Activated CD8-positive, alpha-beta T cell treated with anti-CD3 and anti-CD28 coated beads, Interleukin-2, amount 10 ng/mL, durations not matched to agents 7 days and 5 days (primary cell): ENCODE measurements around the gene SNF8. TPM values are rescaled to one million over a fixed set of nuclear protein-coding genes. Genes with fewer than 3 reads are reported as not detected.

Experiments
- ATAC-seq: fragments of 150-1000 bp; cut with Tn5 transposase; one replicate; pipeline ENCODE4 v1.10.0; 2021; ENCODE audit warnings: moderate library complexity
- CTCF ChIA-PET: fragments of 350-600 bp; sonication (Branson Sonifier 250); formaldehyde crosslinking; loops from one replicate; lab custom pipeline; 2021; ENCODE audit warnings: antibody characterized with exemption; lab: Charles Lee
- POLR2A ChIA-PET: fragments of 350-600 bp; sonication (Branson Sonifier 250); formaldehyde crosslinking; loops from one replicate; lab custom pipeline; 2021; ENCODE audit warnings: antibody characterized with exemption; lab: Charles Lee
- DNase-seq: peaks from one replicate; pipeline ENCODE4 v3.0.0-alpha.2; 2020
- H3K27ac Mint-ChIP-seq: one replicate; pipeline ENCODE4 v1.8.0; 2021; ENCODE audit warnings: mild to moderate bottlenecking, mixed read lengths
- H3K27me3 Mint-ChIP-seq: one replicate; pipeline ENCODE4 v1.8.0; 2021; ENCODE audit warnings: low read depth, mixed read lengths
- H3K36me3 Mint-ChIP-seq: one replicate; pipeline ENCODE4 v1.8.0; 2021; ENCODE audit warnings: low read depth, mixed read lengths
- H3K4me1 Mint-ChIP-seq: one replicate; pipeline ENCODE4 v1.8.0; 2021; ENCODE audit warnings: low read depth, mixed read lengths
- H3K4me3 Mint-ChIP-seq: one replicate; pipeline ENCODE4 v1.8.0; 2021; ENCODE audit warnings: mild to moderate bottlenecking, mixed read lengths
- H3K9me3 Mint-ChIP-seq: one replicate; pipeline ENCODE4 v1.8.0; 2022; ENCODE audit warnings: mixed read lengths; ENCODE audit not compliant: insufficient read depth
- total RNA-seq, 2 experiments: library from RNA; stranded (reverse); gene quantifications; one replicate each; pipeline ENCODE4 v1.2.3, GENCODE V29; 2021

The SNF8 gene
- 100 to 1,000 TPM; 124 to 125 TPM for total RNA-seq

- Mint-ChIP-seq H3K9me3 (no peaks in the 10 kb centered on the region), H3K27ac (peak within 1 kb of the TSS; percentile 98), H3K27me3 (peaks cover 3% of the 10 kb centered on the region), H3K4me1 (peaks cover 25% of the 10 kb centered on the region), H3K36me3 (peaks cover 12% of the 10 kb centered on the region), H3K4me3 (peak within 1 kb of the TSS; percentile 96)
- peak; percentile 96 for ATAC-seq
- POLR2A ChIA-PET, result interaction anchor here (0.5 to 2.4 kb wide), 14 partner anchors 8 to 649 kb away, joined by 3 to 21 read pairs (median 4); partner anchors contain the start of genes ATP5MC1 and UBE2Z
- CTCF ChIA-PET, result interaction anchor here (0.6 kb wide), 2 partner anchors 61 to 88 kb away, joined by 3 to 4 read pairs; no protein-coding TSS in a partner anchor
- DNase-seq, result peak; percentile 96
These were observed at the start of gene SNF8 for GRCh38 chr17:48944515-48945260. TSS of gene SNF8 (minus strand) at chr17:48944842. CDS start at chr17:48944734, 108 bp downstream.

- Mint-ChIP-seq H3K27ac (no peak overlapping the region), H3K36me3 (no peaks in the 10 kb centered on the region), H3K4me3 (no peak overlapping the region), H3K9me3 (no peaks in the 10 kb centered on the region), H3K4me1 (peaks cover 30% of the 10 kb centered on the region), H3K27me3 (peaks cover 62% of the 10 kb centered on the region)
- ChIA-PET CTCF (interaction anchor here (1.4 to 1.8 kb wide), 2 partner anchors 39 to 42 kb away, joined by 3 to 5 read pairs; no protein-coding TSS in a partner anchor), POLR2A (no interaction called here)
- ATAC-seq (no peak), DNase-seq (no peak)
These were observed 49.3 kb upstream of the SNF8 start for GRCh38 chr17:48993951-48994350.

- Mint-ChIP-seq H3K27ac (no peak overlapping the region), H3K9me3 (no peaks in the 10 kb centered on the region), H3K36me3 (no peaks in the 10 kb centered on the region), H3K4me3 (no peak overlapping the region), H3K4me1 (peaks cover 26% of the 10 kb centered on the region), H3K27me3 (peaks cover 56% of the 10 kb centered on the region)
- ChIA-PET POLR2A (no interaction called here), CTCF (no interaction called here)
- DNase-seq (no peak), ATAC-seq (no peak)
These were observed 48.7 kb upstream of the SNF8 start for GRCh38 chr17:48993305-48993704.

GRCh38 chr17:48992444-48992843, 47.8 kb upstream of the SNF8 start:
- DNase-seq (no peak), ATAC-seq (no peak)
- no peak overlapping the region for H3K27ac Mint-ChIP-seq
- ChIA-PET POLR2A (no interaction called here), CTCF (no interaction called here)
- no peaks in the 10 kb centered on the region for H3K36me3 Mint-ChIP-seq
- H3K9me3 Mint-ChIP-seq, result no peaks in the 10 kb centered on the region
- peaks cover 50% of the 10 kb centered on the region for H3K27me3 Mint-ChIP-seq
- peaks cover 17% of the 10 kb centered on the region for H3K4me1 Mint-ChIP-seq
- no peak overlapping the region for H3K4me3 Mint-ChIP-seq

GRCh38 chr17:48990882-48991357, 46.3 kb upstream of the SNF8 start:
- no peaks in the 10 kb centered on the region for H3K9me3 Mint-ChIP-seq
- no peak overlapping the region for H3K27ac Mint-ChIP-seq
- no peak overlapping the region for H3K4me3 Mint-ChIP-seq
- ChIA-PET CTCF (no interaction called here), POLR2A (no interaction called here)
- DNase-seq, result no peak
- peaks cover 5% of the 10 kb centered on the region for H3K4me1 Mint-ChIP-seq
- ATAC-seq, result no peak
- H3K36me3 Mint-ChIP-seq, result no peaks in the 10 kb centered on the region
- peaks cover 45% of the 10 kb centered on the region for H3K27me3 Mint-ChIP-seq

- ATAC-seq (no peak), DNase-seq (no peak)
- no peaks in the 10 kb centered on the region for H3K36me3 Mint-ChIP-seq
- H3K4me3 Mint-ChIP-seq, result no peak overlapping the region
- H3K4me1 Mint-ChIP-seq, result no peaks in the 10 kb centered on the region
- ChIA-PET POLR2A (no interaction called here), CTCF (no interaction called here)
- H3K27me3 Mint-ChIP-seq, result peaks cover 33% of the 10 kb centered on the region
- no peak overlapping the region for H3K27ac Mint-ChIP-seq
- H3K9me3 Mint-ChIP-seq, result no peaks in the 10 kb centered on the region
These were observed 44.5 kb upstream of the SNF8 start for GRCh38 chr17:48989100-48989499.

GRCh38 chr17:48985436-48986245, 41.0 kb upstream of the SNF8 start:
- H3K4me1 Mint-ChIP-seq, result no peaks in the 10 kb centered on the region
- DNase-seq (no peak), ATAC-seq (no peak)
- peaks cover 3% of the 10 kb centered on the region for H3K9me3 Mint-ChIP-seq
- ChIA-PET POLR2A (no interaction called here), CTCF (interaction anchor here (1.5 kb wide), 1 partner anchor 47 kb away, joined by 5 read pairs; no protein-coding TSS in a partner anchor)
- peaks cover 22% of the 10 kb centered on the region for H3K27me3 Mint-ChIP-seq
- H3K27ac Mint-ChIP-seq, result no peak overlapping the region
- no peak overlapping the region for H3K4me3 Mint-ChIP-seq
- H3K36me3 Mint-ChIP-seq, result no peaks in the 10 kb centered on the region

GRCh38 chr17:48981927-48982539, 37.4 kb upstream of the SNF8 start:
- no peak overlapping the region for H3K4me3 Mint-ChIP-seq
- peaks cover 3% of the 10 kb centered on the region for H3K9me3 Mint-ChIP-seq
- POLR2A ChIA-PET, result no interaction called here
- CTCF ChIA-PET, result no interaction called here
- DNase-seq (no peak), ATAC-seq (no peak)
- no peak overlapping the region for H3K27ac Mint-ChIP-seq
- no peaks in the 10 kb centered on the region for H3K36me3 Mint-ChIP-seq
- no peaks in the 10 kb centered on the region for H3K4me1 Mint-ChIP-seq
- peaks cover 9% of the 10 kb centered on the region for H3K27me3 Mint-ChIP-seq

GRCh38 chr17:48973806-48974205, 29.2 kb upstream of the SNF8 start:
- no peak overlapping the region for H3K4me3 Mint-ChIP-seq
- DNase-seq (no peak), ATAC-seq (no peak)
- CTCF ChIA-PET, result interaction anchor here (1.4 to 2.2 kb wide), 2 partner anchors 59 to 295 kb away, joined by 7 to 8 read pairs; no protein-coding TSS in a partner anchor
- peaks cover 14% of the 10 kb centered on the region for H3K27me3 Mint-ChIP-seq
- H3K36me3 Mint-ChIP-seq, result no peaks in the 10 kb centered on the region
- no peak overlapping the region for H3K27ac Mint-ChIP-seq
- H3K9me3 Mint-ChIP-seq, result no peaks in the 10 kb centered on the region
- no peaks in the 10 kb centered on the region for H3K4me1 Mint-ChIP-seq
- POLR2A ChIA-PET, result interaction anchor here (1.3 kb wide), 1 partner anchor 29 kb away, joined by 4 read pairs; the partner anchor contains the start of gene SNF8

GRCh38 chr17:48972749-48973097, 28.1 kb upstream of the SNF8 start:
- no peak for ATAC-seq
- Mint-ChIP-seq H3K27ac (no peak overlapping the region), H3K4me3 (no peak overlapping the region), H3K4me1 (no peaks in the 10 kb centered on the region), H3K9me3 (no peaks in the 10 kb centered on the region), H3K36me3 (no peaks in the 10 kb centered on the region), H3K27me3 (peaks cover 14% of the 10 kb centered on the region)
- DNase-seq, result no peak
- CTCF ChIA-PET, result interaction anchor here (2.2 kb wide), 1 partner anchor 294 kb away, joined by 8 read pairs; no protein-coding TSS in a partner anchor
- POLR2A ChIA-PET, result interaction anchor here (1.3 kb wide), 1 partner anchor 28 kb away, joined by 4 read pairs; the partner anchor contains the start of gene SNF8
